Mucosa of rectum (tissue), 2 donors: ENCODE measurements around the gene TCTN2.

Source experiments
- H3K27ac ChIP-seq, 2 donors: one replicate each; pipeline ENCODE4 v1.7.0; 2013; ENCODE audit warnings: inconsistent platforms in 2 of 2, low read depth in 2 of 2, low read length in 2 of 2
- H3K27me3 ChIP-seq, 2 donors: one replicate each; pipeline ENCODE4 v1.7.0; 2013; ENCODE audit warnings: low read length in 2 of 2; ENCODE audit not compliant: control insufficient read depth in 2 of 2, insufficient read depth in 2 of 2
- H3K36me3 ChIP-seq, 2 donors: one replicate each; pipeline ENCODE4 v1.7.0; 2013; ENCODE audit warnings: low read length in 2 of 2; ENCODE audit not compliant: control insufficient read depth in 2 of 2, insufficient read depth in 2 of 2
- H3K4me1 ChIP-seq, 2 donors: one replicate each; pipeline ENCODE4 v1.7.0; 2013; ENCODE audit warnings: low read length in 2 of 2, mild to moderate bottlenecking in 1 of 2; ENCODE audit not compliant: control insufficient read depth in 2 of 2, insufficient read depth in 2 of 2
- H3K4me3 ChIP-seq, 2 donors: one replicate each; pipeline ENCODE4 v1.7.0; 2013; ENCODE audit warnings: low read length in 2 of 2
- H3K9ac ChIP-seq, 2 donors: one replicate each; pipeline ENCODE4 v1.7.0; 2013; ENCODE audit warnings: low read length in 2 of 2, low read depth in 1 of 2, mild to moderate bottlenecking in 1 of 2
- H3K9me3 ChIP-seq, 2 donors: one replicate each; pipeline ENCODE4 v1.7.0; 2013; ENCODE audit warnings: low read length in 2 of 2; ENCODE audit not compliant: control insufficient read depth in 2 of 2
- donor health status: healthy.
- donor health status: Normal muscosa, but diverticular disease.

Gene TCTN2

GRCh38 chr12:123683964-123684363, 13.1 kb downstream of the TCTN2 start:
- Histone ChIP-seq H3K36me3 (peaks cover 0 to 9% of the 10 kb centered on the region in 2 donors), H3K4me1 (no peaks in the 10 kb centered on the region), H3K27me3 (no peaks in the 10 kb centered on the region), H3K4me3 (no peak overlapping the region), H3K27ac (no peak overlapping the region), H3K9ac (no peak overlapping the region), H3K9me3 (no peaks in the 10 kb centered on the region)

GRCh38 chr12:123686636-123687190, 15.8 kb downstream of the TCTN2 start:
- H3K36me3 ChIP-seq, result peaks cover 0 to 19% of the 10 kb centered on the region in 2 donors
- no peak overlapping the region for H3K27ac ChIP-seq
- no peak overlapping the region for H3K4me3 ChIP-seq
- H3K9ac ChIP-seq, result no peak overlapping the region
- H3K27me3 ChIP-seq, result no peaks in the 10 kb centered on the region
- no peaks in the 10 kb centered on the region for H3K9me3 ChIP-seq
- no peaks in the 10 kb centered on the region for H3K4me1 ChIP-seq

GRCh38 chr12:123690191-123690840, 19.4 kb downstream of the TCTN2 start:
- H3K4me3 ChIP-seq, result no peak overlapping the region
- peaks cover 3 to 26% of the 10 kb centered on the region in 2 donors for H3K36me3 ChIP-seq

GRCh38 chr12:123696207-123696606, 25.3 kb downstream of the TCTN2 start:
- Histone ChIP-seq H3K9me3 (no peaks in the 10 kb centered on the region), H3K27ac (no peak overlapping the region), H3K4me1 (no peaks in the 10 kb centered on the region), H3K27me3 (no peaks in the 10 kb centered on the region), H3K36me3 (peaks cover 7 to 23% of the 10 kb centered on the region in 2 donors), H3K4me3 (no peak overlapping the region), H3K9ac (no peak overlapping the region)

More at GRCh38 chr12:123690191-123690840, 19.4 kb downstream of the TCTN2 start:
- Histone ChIP-seq H3K4me1 (no peaks in the 10 kb centered on the region), H3K9ac (no peak overlapping the region), H3K27me3 (no peaks in the 10 kb centered on the region), H3K27ac (no peak overlapping the region), H3K9me3 (no peaks in the 10 kb centered on the region)

GRCh38 chr12:123696646-123697045, 25.7 kb downstream of the TCTN2 start:
- no peak overlapping the region for H3K27ac ChIP-seq
- H3K27me3 ChIP-seq, result no peaks in the 10 kb centered on the region

GRCh38 chr12:123705935-123706334, 35.0 kb downstream of the TCTN2 start:
- Histone ChIP-seq H3K9ac (no peak overlapping the region), H3K4me1 (no peaks in the 10 kb centered on the region), H3K27me3 (no peaks in the 10 kb centered on the region), H3K27ac (no peak overlapping the region), H3K4me3 (no peak overlapping the region), H3K36me3 (peaks cover 5 to 7% of the 10 kb centered on the region in 2 donors), H3K9me3 (no peaks in the 10 kb centered on the region)

More at GRCh38 chr12:123696646-123697045, 25.7 kb downstream of the TCTN2 start:
- Histone ChIP-seq H3K9ac (no peak overlapping the region), H3K4me1 (no peaks in the 10 kb centered on the region), H3K4me3 (no peak overlapping the region), H3K9me3 (no peaks in the 10 kb centered on the region), H3K36me3 (peaks cover 7 to 23% of the 10 kb centered on the region in 2 donors)

- Histone ChIP-seq H3K4me3 (no peak overlapping the region), H3K9me3 (no peaks in the 10 kb centered on the region), H3K9ac (no peak overlapping the region), H3K27ac (no peak overlapping the region), H3K4me1 (peaks cover 0 to 3% of the 10 kb centered on the region in 2 donors), H3K27me3 (no peaks in the 10 kb centered on the region), H3K36me3 (peaks cover 2 to 5% of the 10 kb centered on the region in 2 donors)
These were observed 36.6 kb downstream of the TCTN2 start for GRCh38 chr12:123707466-123707865.

- peaks cover 12 to 20% of the 10 kb centered on the region in 2 donors for H3K4me1 ChIP-seq
- no peaks in the 10 kb centered on the region for H3K27me3 ChIP-seq
- H3K9ac ChIP-seq, result peak overlapping the region; percentile 72 to 87
- no peaks in the 10 kb centered on the region for H3K9me3 ChIP-seq
- H3K4me3 ChIP-seq, result peak overlapping the region; percentile 69 to 94
- peaks cover 0 to 3% of the 10 kb centered on the region in 2 donors for H3K36me3 ChIP-seq
- peak overlapping the region; percentile 63 to 80 for H3K27ac ChIP-seq
These were observed 41.9 kb downstream of the TCTN2 start for GRCh38 chr12:123712780-123713319.

GRCh38 chr12:123713398-123713797, 42.5 kb downstream of the TCTN2 start:
- Histone ChIP-seq H3K4me1 (peaks cover 12 to 20% of the 10 kb centered on the region in 2 donors), H3K9me3 (no peaks in the 10 kb centered on the region), H3K9ac (peak overlapping the region; percentile 72 to 87), H3K27ac (peak overlapping the region; percentile 63 to 80), H3K27me3 (no peaks in the 10 kb centered on the region), H3K4me3 (peak overlapping the region; percentile 69 to 94), H3K36me3 (peaks cover 0 to 3% of the 10 kb centered on the region in 2 donors)

GRCh38 chr12:123713823-123714585, 43.1 kb downstream of the TCTN2 start:
- H3K9me3 ChIP-seq, result no peaks in the 10 kb centered on the region
- H3K27ac ChIP-seq, result peak overlapping the region; percentile 63 to 80
- H3K4me3 ChIP-seq, result peak overlapping the region; percentile 69 to 94
- H3K27me3 ChIP-seq, result no peaks in the 10 kb centered on the region
- H3K4me1 ChIP-seq, result peaks cover 12 to 20% of the 10 kb centered on the region in 2 donors
- peak overlapping the region; percentile 56 to 87 for H3K9ac ChIP-seq
- H3K36me3 ChIP-seq, result peaks cover 0 to 5% of the 10 kb centered on the region in 2 donors
